H9 (cell line): Measurements from ENCODE around the gene MAMDC4. TPM values are rescaled to one million over a fixed set of nuclear protein-coding genes. Genes with fewer than 3 reads are reported as not detected.
A peak's percentile ranks its signal among the peaks of the same experiment; 100 is the strongest.

Experiments
- DNase-seq: peaks from one replicate; pipeline ENCODE4 v3.0.0-alpha.2; 2017
- H2AFZ ChIP-seq: one replicate; pipeline ENCODE4 v1.6.1; 2013; ENCODE audit warnings: mild to moderate bottlenecking, low read length, control low read depth, moderate library complexity
- H2AK5ac ChIP-seq: 2 replicates; pipeline ENCODE4 v1.6.1; 2013; ENCODE audit warnings: low read length, control low read depth, mixed read lengths; ENCODE audit not compliant: insufficient read length
- H2BK120ac ChIP-seq: one replicate; pipeline ENCODE4 v1.6.1; 2013; ENCODE audit warnings: low read depth, mild to moderate bottlenecking, low read length, control low read depth, inconsistent platforms; ENCODE audit not compliant: poor library complexity, severe bottlenecking
- H2BK12ac ChIP-seq: 2 replicates; pipeline ENCODE4 v1.6.1; 2013; ENCODE audit warnings: low read length, control low read depth, mixed read lengths, low read depth; ENCODE audit not compliant: insufficient read length
- H2BK15ac ChIP-seq: 2 replicates; pipeline ENCODE4 v1.6.1; 2013; ENCODE audit warnings: low read depth, low read length, control low read depth
- H2BK20ac ChIP-seq: one replicate; pipeline ENCODE4 v1.6.1; 2013; ENCODE audit warnings: low read depth, mild to moderate bottlenecking, low read length, control low read depth, inconsistent platforms; ENCODE audit not compliant: poor library complexity, severe bottlenecking
- H2BK5ac ChIP-seq: 2 replicates; pipeline ENCODE4 v1.6.1; 2013; ENCODE audit warnings: low read length, control low read depth, mixed read lengths; ENCODE audit not compliant: insufficient read length
- H3K14ac ChIP-seq: 2 replicates; pipeline ENCODE4 v1.6.1; 2013; ENCODE audit warnings: low read length, control low read depth; ENCODE audit not compliant: insufficient read depth
- H3K18ac ChIP-seq: 2 replicates; pipeline ENCODE4 v1.6.1; 2013; ENCODE audit warnings: low read depth, mild to moderate bottlenecking, mixed read lengths, low read length, control low read depth; ENCODE audit not compliant: insufficient read length
- H3K23ac ChIP-seq: 2 replicates; pipeline ENCODE4 v1.6.1; 2013; ENCODE audit warnings: low read length, control low read depth, mixed read lengths, low read depth; ENCODE audit not compliant: insufficient read length
- H3K23me2 ChIP-seq: 2 replicates; pipeline ENCODE4 v1.6.1; 2013; ENCODE audit warnings: low read depth, mild to moderate bottlenecking, mixed read lengths, low read length, control low read depth; ENCODE audit not compliant: insufficient read length, poor library complexity, severe bottlenecking
- H3K27ac ChIP-seq: 2 replicates; pipeline ENCODE4 v1.5.1; 2013; ENCODE audit warnings: low read length, control low read depth, mixed read lengths, low read depth; ENCODE audit not compliant: insufficient read length
- H3K27me3 ChIP-seq: 2 replicates; pipeline ENCODE4 v1.6.1; 2013; ENCODE audit warnings: low read length, control low read depth, inconsistent platforms; ENCODE audit not compliant: insufficient read depth
- H3K4ac ChIP-seq: 2 replicates; pipeline ENCODE4 v1.6.1; 2013; ENCODE audit warnings: low read depth, mild to moderate bottlenecking, control low read depth, inconsistent platforms, low read length, moderate library complexity
- H3K4me1 ChIP-seq: 2 replicates; pipeline ENCODE4 v1.6.1; 2013; ENCODE audit warnings: low read length, control low read depth, inconsistent platforms; ENCODE audit not compliant: insufficient read depth
- H3K4me2 ChIP-seq: 2 replicates; pipeline ENCODE4 v1.6.1; 2013; ENCODE audit warnings: low read length, control low read depth, mixed read lengths; ENCODE audit not compliant: insufficient read length, insufficient read depth
- H3K56ac ChIP-seq: 2 replicates; pipeline ENCODE4 v1.6.1; 2013; ENCODE audit warnings: low read depth, mild to moderate bottlenecking, mixed read lengths, low read length, control low read depth; ENCODE audit not compliant: insufficient read length
- H3K79me1 ChIP-seq: 2 replicates; pipeline ENCODE4 v1.6.1; 2013; ENCODE audit warnings: low read depth, mild to moderate bottlenecking, moderate library complexity, low read length, control low read depth, inconsistent platforms; ENCODE audit not compliant: insufficient read depth, poor library complexity, severe bottlenecking
- H3K79me2 ChIP-seq: 2 replicates; pipeline ENCODE4 v1.6.1; 2013; ENCODE audit warnings: low read length, control low read depth, inconsistent platforms; ENCODE audit not compliant: insufficient read depth
- H3K9ac ChIP-seq: 2 replicates; pipeline ENCODE4 v1.6.1; 2013; ENCODE audit warnings: low read length, control low read depth, mixed read lengths; ENCODE audit not compliant: insufficient read length; ENCODE audit errors: extremely low read depth
- H3K9me3 ChIP-seq: one replicate; pipeline ENCODE4 v1.6.1; 2013; ENCODE audit warnings: low read depth, low read length, inconsistent platforms; ENCODE audit not compliant: control insufficient read depth
- H3T11ph ChIP-seq: one replicate; pipeline ENCODE4 v1.6.1; 2013; ENCODE audit warnings: mild to moderate bottlenecking, low read length, control low read depth, inconsistent platforms
- H4K20me1 ChIP-seq: one replicate; pipeline ENCODE4 v1.6.1; 2013; ENCODE audit not compliant: control insufficient read depth, insufficient read length, insufficient read depth
- H4K5ac ChIP-seq: 2 replicates; pipeline ENCODE4 v1.6.1; 2013; ENCODE audit warnings: low read depth, mild to moderate bottlenecking, mixed read lengths, low read length, control low read depth; ENCODE audit not compliant: insufficient read length
- H4K8ac ChIP-seq: replicated peaks from 2 replicates; pipeline ENCODE4 v1.6.1; 2013; ENCODE audit warnings: low read length, control low read depth, mixed read lengths, low read depth; ENCODE audit not compliant: insufficient read length
- H4K91ac ChIP-seq: 2 replicates; pipeline ENCODE4 v1.6.1; 2013; ENCODE audit warnings: low read depth, mild to moderate bottlenecking, moderate library complexity, mixed read lengths, low read length, control low read depth; ENCODE audit not compliant: insufficient read length
- H3K27ac Mint-ChIP-seq, 3 experiments: 2 replicates in 2 of 3; 3 replicates in 1 of 3; pipeline ENCODE4 v1.8.0; 2020 to 2021; ENCODE audit warnings: mixed read lengths in 3 of 3, mild to moderate bottlenecking in 1 of 3, moderate library complexity in 1 of 3
- H3K27me3 Mint-ChIP-seq: 2 replicates; pipeline ENCODE4 v1.8.0; 2021; ENCODE audit warnings: low read depth, mild to moderate bottlenecking, moderate library complexity, mixed read lengths
- H3K36me3 Mint-ChIP-seq, 3 experiments: 2 replicates in 2 of 3; 3 replicates in 1 of 3; pipeline ENCODE4 v1.8.0; 2020 to 2021; ENCODE audit warnings: low read depth in 3 of 3, mixed read lengths in 3 of 3; ENCODE audit not compliant: insufficient read depth in 1 of 3
- H3K4me1 Mint-ChIP-seq, 2 experiments: 2 replicates each; pipeline ENCODE4 v1.8.0; 2020; ENCODE audit warnings: mixed read lengths in 2 of 2
- H3K4me3 Mint-ChIP-seq, 2 experiments: 2 replicates in 1 of 2; 3 replicates in 1 of 2; pipeline ENCODE4 v1.8.0; 2020 to 2021; ENCODE audit warnings: mild to moderate bottlenecking in 2 of 2, mixed read lengths in 2 of 2, moderate library complexity in 1 of 2
- H3K9me3 Mint-ChIP-seq, 2 experiments: 2 replicates in 1 of 2; 3 replicates in 1 of 2; pipeline ENCODE4 v1.8.0; 2020; ENCODE audit warnings: mild to moderate bottlenecking in 2 of 2, mixed read lengths in 2 of 2, moderate library complexity in 1 of 2
- CTCF ChIP-seq: fragments of 200-600 bp; sonication (generic); conservative IDR thresholded peaks from 3 replicates; pipeline ENCODE4 v1.8.0; 2021; ENCODE audit warnings: antibody characterized with exemption, mild to moderate bottlenecking
- WGBS: extraction: QIAGEN DNeasy Blood & Tissue Kit; methylation state at CpG from one replicate; pipeline ENCODE4 v1.1.7; 2013; ENCODE audit warnings: missing lambda C conversion rate, low lambda C conversion rate, mixed read lengths; ENCODE audit not compliant: insufficient read length; ENCODE audit errors: extremely low coverage; 5-methylcytosine and 5-hydroxymethylcytosine counted together
- total RNA-seq: library from RNA; stranded (reverse); gene quantifications from 2 replicates; pipeline ENCODE4 v1.2.1, GENCODE V29; 2021

Gene MAMDC4
- total RNA-seq, 1 experiment from 2014 or later, result 9.2 TPM

- no peaks in the 10 kb centered on the region for H3K9me3 Mint-ChIP-seq
- H3K79me1 ChIP-seq, result peaks cover 11% of the 10 kb centered on the region
- H2BK20ac ChIP-seq, result no peak within 1 kb of the TSS
- no peak within 1 kb of the TSS for H3K4ac ChIP-seq
- no peak within 1 kb of the TSS for H4K8ac ChIP-seq
- H3K56ac ChIP-seq, result no peak within 1 kb of the TSS
- no peaks in the 10 kb centered on the region for H4K20me1 ChIP-seq
- H3K27me3 ChIP-seq, result no peaks in the 10 kb centered on the region
- no peak within 1 kb of the TSS for H2BK15ac ChIP-seq
- peak within 1 kb of the TSS; percentile 45; the same call in 1 of the 2 replicates for H3K14ac ChIP-seq
- H2BK12ac ChIP-seq, result no peak within 1 kb of the TSS
- no peak within 1 kb of the TSS for H2BK5ac ChIP-seq
- peaks cover 4% of the 10 kb centered on the region for H3K23me2 ChIP-seq
- H3K36me3 Mint-ChIP-seq, result peaks cover 3 to 15% (median 10%) of the 10 kb centered on the region in 3 experiments; a peak in 5 of 7 replicates
- H3K9ac ChIP-seq, result peak within 1 kb of the TSS; percentile 6
- no peak within 1 kb of the TSS for H3K23ac ChIP-seq
- peaks cover 10% of the 10 kb centered on the region; the same call in 1 of the 2 replicates for H3K79me2 ChIP-seq
- TF ChIP-seq CTCF, result no peak
- no peak within 1 kb of the TSS for H4K91ac ChIP-seq
- no peaks in the 10 kb centered on the region; the same call in 1 of the 2 replicates for H3K4me1 ChIP-seq
- H3K27me3 Mint-ChIP-seq, result peaks cover 1% of the 10 kb centered on the region; the same call in 1 of the 2 replicates
- no CpG with 5 or more reads among the region's 88 CpGs for WGBS
- H3K4me3 Mint-ChIP-seq, result peak within 1 kb of the TSS; percentile 84 to 89
- H2BK120ac ChIP-seq, result no peak within 1 kb of the TSS
- H3K27ac Mint-ChIP-seq, result peak within 1 kb of the TSS in 1 of 3 experiments; percentile 35; a peak in 2 of 7 replicates
- H2AFZ ChIP-seq, result no peak within 1 kb of the TSS
- H3K4me1 Mint-ChIP-seq, result peaks cover 12 to 16% of the 10 kb centered on the region in 2 experiments
- H3K4me2 ChIP-seq, result peak within 1 kb of the TSS; percentile 58
- H3K9me3 ChIP-seq, result no peaks in the 10 kb centered on the region
- peak; percentile 99 for DNase-seq
- no peak within 1 kb of the TSS for H3K27ac ChIP-seq
- H2AK5ac ChIP-seq, result no peak within 1 kb of the TSS
- no peak within 1 kb of the TSS for H4K5ac ChIP-seq
- no peak within 1 kb of the TSS for H3T11ph ChIP-seq
- H3K18ac ChIP-seq, result peak within 1 kb of the TSS; percentile 40
Measured at GRCh38 chr9:136885950-136886578, 33.9 kb downstream of the MAMDC4 start, which contains the start of gene TRAF2. Gene TRAF2, plus strand, starts transcription at chr9:136886516. Its CDS starts 12,225 bp downstream, at chr9:136898741.
